ENCODE measurements around the gene CDH23. TPM values are rescaled to one million over a fixed set of nuclear protein-coding genes. Genes with fewer than 3 reads are reported as not detected.
A peak's percentile ranks its signal among the peaks of the same experiment; 100 is the strongest.

Gene CDH23
- total and polyA plus RNA-seq, 7 donors: 1.00 to 3.8 (median 1.9) TPM

GRCh38 chr10:71547876-71548846 is 151.4 kb downstream of the CDH23 start:
- Histone ChIP-seq H3K4me1 (peaks cover 3% of the 10 kb centered on the region), H3K9me3 (no peaks in the 10 kb centered on the region), H3K27ac (peak overlapping the region; percentile 36), H3K27me3 (ENCODE audit: insufficient read depth in 3 of 3, low read length in 2 of 3) (no peaks in the 10 kb centered on the region), H3K36me3 (ENCODE audit: insufficient read depth in 1 of 2, low read depth in 1 of 2) (no peaks in the 10 kb centered on the region), H3K4me3 (no peak overlapping the region)
- DNase-seq (peak; percentile 67 to 82), ATAC-seq (peak; percentile 72 to 84 (median 80))
- intact Hi-C loops (cut with DNase I): no loop called here
- peak; percentile 15 for TF ChIP-seq CTCF (IDR thresholded peaks at IDR 0.05)
- 22 to 28% (median 28%) methylated on average over 20 of the region's 20 CpGs for WGBS, 3 donors

- no peak overlapping the region for H3K27ac ChIP-seq
- intact Hi-C loops (cut with DNase I): no loop called here
These were observed 153.2 kb downstream of the CDH23 start for GRCh38 chr10:71549766-71550533.

GRCh38 chr10:71550628-71551027 is 153.9 kb downstream of the CDH23 start:
- peaks cover 3% of the 10 kb centered on the region for H3K4me1 ChIP-seq
- TF ChIP-seq CTCF (IDR thresholded peaks at IDR 0.05): no peak
- WGBS, 3 donors: 71 to 81% (median 76%) methylated on average over 7 of the region's 7 CpGs
- DNase-seq: no peak
- H3K27me3 ChIP-seq (ENCODE audit: insufficient read depth in 3 of 3, low read length in 2 of 3): no peaks in the 10 kb centered on the region
- no peak overlapping the region for H3K4me3 ChIP-seq
- H3K9me3 ChIP-seq: no peaks in the 10 kb centered on the region
- intact Hi-C loops (cut with DNase I): no loop called here
- ATAC-seq: no peak
- H3K36me3 ChIP-seq (ENCODE audit: insufficient read depth in 1 of 2, low read depth in 1 of 2): no peaks in the 10 kb centered on the region
- no peak overlapping the region for H3K27ac ChIP-seq

More at GRCh38 chr10:71549766-71550533, 153.2 kb downstream of the CDH23 start:
- Histone ChIP-seq H3K4me1 (peaks cover 3% of the 10 kb centered on the region), H3K27me3 (ENCODE audit: insufficient read depth in 3 of 3, low read length in 2 of 3) (no peaks in the 10 kb centered on the region), H3K36me3 (ENCODE audit: insufficient read depth in 1 of 2, low read depth in 1 of 2) (no peaks in the 10 kb centered on the region), H3K9me3 (no peaks in the 10 kb centered on the region), H3K4me3 (no peak overlapping the region)
- WGBS, 3 donors: 88 to 92% (median 91%) methylated on average over 11 of the region's 11 CpGs
- DNase-seq: no peak
- ATAC-seq: no peak
- TF ChIP-seq CTCF (IDR thresholded peaks at IDR 0.05): no peak

- no peak overlapping the region for H3K27ac ChIP-seq
- H3K36me3 ChIP-seq (ENCODE audit: insufficient read depth in 1 of 2, low read depth in 1 of 2): no peaks in the 10 kb centered on the region
- no peak overlapping the region for H3K4me3 ChIP-seq
- H3K4me1 ChIP-seq: peaks cover 3% of the 10 kb centered on the region
- ATAC-seq (no peak), DNase-seq (no peak)
- intact Hi-C loops (cut with DNase I): no loop called here
- H3K27me3 ChIP-seq (ENCODE audit: insufficient read depth in 3 of 3, low read length in 2 of 3): no peaks in the 10 kb centered on the region
- H3K9me3 ChIP-seq: no peaks in the 10 kb centered on the region
- WGBS, 3 donors: 94 to 100% (median 100%) methylated on average over 3 of the region's 3 CpGs
- no peak for TF ChIP-seq CTCF (IDR thresholded peaks at IDR 0.05)
These were observed 155.2 kb downstream of the CDH23 start for GRCh38 chr10:71551970-71552369.

Measured in psoas muscle (tissue), 8 donors.